IMR-90 (cell line): ENCODE measurements around the gene PYDC1. TPM values are rescaled to one million over a fixed set of nuclear protein-coding genes. Genes with fewer than 3 reads are reported as not detected.

Experiments
- ATAC-seq: fragments of 200-7000 bp; cut with Tn5 transposase; 2 replicates; pipeline ENCODE4 v1.9.1; 2020; ENCODE audit warnings: low read depth, mild to moderate bottlenecking, moderate library complexity
- BruUV-seq: library from RNA; stranded (reverse); fragments of 400-500 nt; replicated peaks from 2 replicates; lab custom pipeline; 2021; lab: Mats Ljungman, UMichigan
- CTCF ChIA-PET: fragments of 300-600 bp; formaldehyde crosslinking; extraction: SDS; loops from one replicate; lab custom pipeline; 2021; ENCODE audit warnings: antibody characterized with exemption; lab: Yijun Ruan, JAX
- POLR2A ChIA-PET: fragments of 300-600 bp; sonication (Branson Sonifier 250); formaldehyde crosslinking; loops from one replicate; lab custom pipeline; 2022; ENCODE audit warnings: antibody characterized with exemption; ENCODE audit not compliant: unreplicated experiment; lab: Charles Lee
- DNase-seq: peaks from one replicate; pipeline ENCODE4 v3.0.0; 2013
- H2AFZ ChIP-seq: replicated peaks from 2 replicates; pipeline ENCODE3; 2013; ENCODE audit warnings: low read length, mild to moderate bottlenecking; ENCODE audit not compliant: poor library complexity
- H2AK5ac ChIP-seq: 2 replicates; pipeline ENCODE4 v1.6.1; 2013; ENCODE audit warnings: low read depth, low read length, inconsistent platforms
- H2AK9ac ChIP-seq: replicated peaks from 2 replicates; pipeline ENCODE3; 2013; ENCODE audit warnings: mild to moderate bottlenecking, low read depth, low read length, moderate library complexity; ENCODE audit not compliant: poor library complexity
- H2BK120ac ChIP-seq: 2 replicates; pipeline ENCODE4 v1.6.1; 2013; ENCODE audit warnings: low read depth, low read length, inconsistent platforms
- H2BK15ac ChIP-seq: 3 replicates; pipeline ENCODE4 v1.6.1; 2013; ENCODE audit warnings: low read depth, low read length, inconsistent platforms
- H2BK20ac ChIP-seq: 2 replicates; pipeline ENCODE4 v1.6.1; 2013; ENCODE audit warnings: low read depth, mild to moderate bottlenecking, inconsistent platforms, low read length, moderate library complexity
- H2BK5ac ChIP-seq: 2 replicates; pipeline ENCODE4 v1.6.1; 2013; ENCODE audit warnings: mild to moderate bottlenecking, low read depth, low read length, inconsistent platforms; ENCODE audit not compliant: poor library complexity, severe bottlenecking
- H3K14ac ChIP-seq: replicated peaks from 2 replicates; pipeline ENCODE4 v1.6.1; 2013; ENCODE audit warnings: low read depth, low read length, inconsistent platforms
- H3K18ac ChIP-seq: 2 replicates; pipeline ENCODE4 v1.6.1; 2013; ENCODE audit warnings: low read depth, low read length, control low read depth
- H3K23ac ChIP-seq: 2 replicates; pipeline ENCODE4 v1.6.1; 2013; ENCODE audit warnings: low read depth, low read length, inconsistent platforms
- H3K27ac ChIP-seq: 2 replicates; pipeline ENCODE4 v1.5.1; 2013; ENCODE audit warnings: mild to moderate bottlenecking, control low read depth, low read length; ENCODE audit not compliant: insufficient read depth
- H3K27me3 ChIP-seq: 2 replicates; pipeline ENCODE4 v1.6.1; 2013; ENCODE audit warnings: low read length; ENCODE audit not compliant: control insufficient read depth, insufficient read depth
- H3K36me3 ChIP-seq: 2 replicates; pipeline ENCODE4 v1.6.1; 2013; ENCODE audit warnings: low read length, mixed read lengths; ENCODE audit not compliant: control insufficient read depth, insufficient read depth
- H3K4ac ChIP-seq: 2 replicates; pipeline ENCODE4 v1.6.1; 2013; ENCODE audit warnings: low read depth, low read length, inconsistent platforms
- H3K4me1 ChIP-seq: 2 replicates; pipeline ENCODE4 v1.6.1; 2013; ENCODE audit warnings: low read length, mixed read lengths; ENCODE audit not compliant: control insufficient read depth, insufficient read depth
- H3K4me2 ChIP-seq: 2 replicates; pipeline ENCODE4 v1.6.1; 2013; ENCODE audit warnings: low read depth, mild to moderate bottlenecking, control low read depth, low read length, moderate library complexity
- H3K4me3 ChIP-seq: 2 replicates; pipeline ENCODE4 v1.5.1; 2013; ENCODE audit warnings: low read depth, mild to moderate bottlenecking, control low read depth, low read length, moderate library complexity; ENCODE audit not compliant: insufficient read depth
- H3K56ac ChIP-seq: 2 replicates; pipeline ENCODE4 v1.6.1; 2013; ENCODE audit warnings: low read length, inconsistent platforms; ENCODE audit not compliant: insufficient read depth; ENCODE audit errors: extremely low read depth
- H3K79me1 ChIP-seq, 2 experiments: 2 replicates each; pipeline ENCODE4 v1.6.1; 2013; ENCODE audit warnings: low read length in 2 of 2, inconsistent platforms in 1 of 2, low read depth in 1 of 2
- H3K9ac ChIP-seq: 2 replicates; pipeline ENCODE4 v1.6.1; 2013; ENCODE audit warnings: low read depth, low read length, control low read depth
- H3K9me1 ChIP-seq: 2 replicates; pipeline ENCODE4 v1.6.1; 2013; ENCODE audit warnings: low read length, inconsistent platforms; ENCODE audit not compliant: insufficient read depth
- H3K9me3 ChIP-seq: 2 replicates; pipeline ENCODE4 v1.6.1; 2013; ENCODE audit warnings: low read length; ENCODE audit not compliant: control insufficient read depth, insufficient read depth
- H4K20me1 ChIP-seq: 2 replicates; pipeline ENCODE4 v1.6.1; 2013; ENCODE audit warnings: low read length, inconsistent platforms; ENCODE audit not compliant: insufficient read depth
- H4K5ac ChIP-seq: 2 replicates; pipeline ENCODE4 v1.6.1; 2013; ENCODE audit warnings: mild to moderate bottlenecking, low read depth, low read length, control low read depth
- H4K8ac ChIP-seq, 2 experiments: 2 replicates each; pipeline ENCODE4 v1.6.1; 2013; ENCODE audit warnings: low read depth in 2 of 2, low read length in 2 of 2, control low read depth in 1 of 2, inconsistent platforms in 1 of 2
- H4K91ac ChIP-seq: 2 replicates; pipeline ENCODE4 v1.6.1; 2013; ENCODE audit warnings: low read depth, low read length, inconsistent platforms; ENCODE audit not compliant: insufficient read depth
- BHLHE40 ChIP-seq: fragments of 150-350 bp; IDR thresholded peaks from 2 replicates; pipeline ENCODE4 v1.6.1; 2016; ENCODE audit warnings: mild to moderate bottlenecking, low read depth, low read length
- ELK1 ChIP-seq: fragments of 150-350 bp; IDR thresholded peaks from 2 replicates; pipeline ENCODE4 v1.6.1; 2016; ENCODE audit warnings: low read depth, mild to moderate bottlenecking, low read length, moderate library complexity, borderline replicate concordance
- MAFK ChIP-seq: IDR thresholded peaks from 2 replicates; pipeline ENCODE4 v1.6.1; 2012; ENCODE audit warnings: low read depth, low read length, improper control_type of control experiment
- MAZ ChIP-seq: IDR thresholded peaks from 2 replicates; pipeline ENCODE4 v1.6.1; 2012; ENCODE audit warnings: low read depth, mild to moderate bottlenecking, low read length, improper control_type of control experiment, moderate library complexity, borderline replicate concordance
- MXI1 ChIP-seq: IDR thresholded peaks from 2 replicates; pipeline ENCODE4 v1.6.1; 2012; ENCODE audit warnings: low read depth, mild to moderate bottlenecking, low read length, moderate library complexity, borderline replicate concordance
- NFE2L2 ChIP-seq: fragments of 150-350 bp; IDR thresholded peaks from 2 replicates; pipeline ENCODE4 v1.6.1; 2016; ENCODE audit warnings: low read depth, mild to moderate bottlenecking, low read length
- POLR2A ChIP-seq: IDR thresholded peaks from 2 replicates; pipeline ENCODE4 v1.6.1; 2012; ENCODE audit warnings: mild to moderate bottlenecking, low read depth, low read length
- RFX5 ChIP-seq: IDR thresholded peaks from 2 replicates; pipeline ENCODE4 v1.8.0; 2012; ENCODE audit warnings: low read depth, mild to moderate bottlenecking, low read length, moderate library complexity
- SMC3 ChIP-seq: fragments of 150-350 bp; IDR thresholded peaks from 2 replicates; pipeline ENCODE4 v1.6.1; 2016; ENCODE audit warnings: low read depth, mild to moderate bottlenecking, antibody characterized with exemption, low read length, moderate library complexity
- WGBS, 2 experiments: methylation state at CpG; one replicate each; pipeline versions ENCODE4 v1.1.5 to v1.1.7; 2013; ENCODE audit warnings: missing lambda C conversion rate in 2 of 2; ENCODE audit not compliant: insufficient read length in 1 of 2; ENCODE audit errors: extremely low coverage in 2 of 2; 5-methylcytosine and 5-hydroxymethylcytosine counted together
- dilution Hi-C: fragments of 300-500 bp; cut with HindIII; formaldehyde crosslinking; loops from one replicate; pipeline ENCODE4 v1.14.3; 2018; ENCODE audit warnings: low sequenced_read_pairs; ENCODE audit not compliant: unreplicated experiment
- in situ Hi-C: fragments of 300-500 bp; cut with MboI; formaldehyde crosslinking; loops from 3 replicates; pipeline ENCODE4 v1.14.3; 2019; ENCODE audit warnings: low sequenced_read_pairs, inconsistent platforms, mixed read lengths
- intact Hi-C: fragments of 100-400 bp; cut with micrococcal nuclease; formaldehyde crosslinking; loops from 2 replicates; pipeline ENCODE4 v1.10.0; 2022
- polyA plus RNA-seq, 3 experiments: library from polyadenylated mRNA; depleted of rRNA; stranded (reverse); fragments of >200 nt; gene quantifications; 2 replicates each; pipeline ENCODE4 v1.2.3, GENCODE V29; 2012; ENCODE audit warnings: low replicate concordance in 1 of 3
- total RNA-seq: library from RNA; depleted of rRNA; stranded (reverse); fragments of >200 nt; gene quantifications from 2 replicates; pipeline ENCODE4 v1.2.3, GENCODE V29; 2012
- TF ChIP-seq, protein P1 (sequence below): fragments of 150-350 bp; IDR thresholded peaks from 2 replicates; pipeline ENCODE4 v1.6.1; 2017; ENCODE audit warnings: mild to moderate bottlenecking, antibody characterized with exemption, low read length, low read depth

PYDC1 gene
- total and polyA plus RNA-seq, 2 of the 4 experiments (the other 2 are of a cell fraction) = not detected

DNA sequence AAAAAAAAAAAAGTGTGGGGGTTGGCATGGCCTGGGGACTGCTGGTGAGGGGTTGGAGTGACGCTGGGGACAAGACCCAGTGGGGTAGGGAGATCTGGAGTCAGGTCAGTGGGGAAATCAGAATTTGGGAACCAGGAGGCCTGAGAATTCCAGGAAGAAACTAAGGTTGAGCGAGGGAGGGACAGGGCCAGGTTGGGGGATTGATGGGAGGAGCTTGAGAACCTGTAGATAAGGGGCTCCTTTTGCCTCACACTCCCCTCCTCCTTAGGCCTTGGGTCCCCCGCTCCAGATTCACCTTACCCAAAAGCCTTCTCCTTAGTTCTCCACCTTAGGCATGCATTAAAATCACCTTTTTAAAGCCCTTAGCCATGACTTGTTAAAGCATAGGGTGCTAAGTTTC is 8.3 kb upstream of the PYDC1 start:
- Histone ChIP-seq H3K56ac (no peak overlapping the region), H3K79me1 (no peaks in the 10 kb centered on the region), H2AK9ac (no peak overlapping the region), H4K20me1 (no peaks in the 10 kb centered on the region), H3K27me3 (peaks cover 17% of the 10 kb centered on the region), H3K36me3 (no peaks in the 10 kb centered on the region), H3K4me1 (no peaks in the 10 kb centered on the region), H4K5ac (no peak overlapping the region), H4K91ac (no peak overlapping the region), H3K4me2 (no peak overlapping the region), H3K4me3 (no peak overlapping the region), H3K23ac (no peak overlapping the region), H3K4ac (no peak overlapping the region), H2BK120ac (no peak overlapping the region), H2BK20ac (no peak overlapping the region), H3K18ac (no peak overlapping the region), H2AK5ac (no peak overlapping the region), H3K14ac (no peak overlapping the region), H2AFZ (no peak overlapping the region), H3K27ac (no peak overlapping the region), H2BK5ac (no peak overlapping the region), H2BK15ac (no peak overlapping the region), H3K9ac (no peak overlapping the region), H4K8ac (no peak overlapping the region), H3K9me1 (no peaks in the 10 kb centered on the region), H3K9me3 (no peaks in the 10 kb centered on the region)
- TF ChIP-seq RFX5 = no peak
- TF ChIP-seq, protein P1, sequence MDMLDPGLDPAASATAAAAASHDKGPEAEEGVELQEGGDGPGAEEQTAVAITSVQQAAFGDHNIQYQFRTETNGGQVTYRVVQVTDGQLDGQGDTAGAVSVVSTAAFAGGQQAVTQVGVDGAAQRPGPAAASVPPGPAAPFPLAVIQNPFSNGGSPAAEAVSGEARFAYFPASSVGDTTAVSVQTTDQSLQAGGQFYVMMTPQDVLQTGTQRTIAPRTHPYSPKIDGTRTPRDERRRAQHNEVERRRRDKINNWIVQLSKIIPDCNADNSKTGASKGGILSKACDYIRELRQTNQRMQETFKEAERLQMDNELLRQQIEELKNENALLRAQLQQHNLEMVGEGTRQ = no peak
- TF ChIP-seq MAFK = no peak
- no peak for TF ChIP-seq POLR2A
- TF ChIP-seq BHLHE40 = no peak
- no peak for TF ChIP-seq SMC3
- TF ChIP-seq NFE2L2 = no peak
- TF ChIP-seq MXI1 = no peak
- TF ChIP-seq ELK1 = no peak
- no peak for TF ChIP-seq MAZ
- dilution Hi-C loops (no loop called here), in situ Hi-C loops (no loop called here), intact Hi-C loops (no loop called here)
- WGBS, 2 experiments = 88% methylated on average over 1 of the region's 3 CpGs; no CpG with 5 or more reads in 1 of the 2 experiments
- DNase-seq (no peak), ATAC-seq (no peak)
- ChIA-PET CTCF (interaction anchor here (0.7 kb wide), 1 partner anchor 197 kb away, joined by 3 read pairs; no protein-coding TSS in a partner anchor), POLR2A (no interaction called here)
- no TSS peak for BruUV-seq
